ENCODE data around the gene KRTAP10-3. TPM values are rescaled to one million over a fixed set of nuclear protein-coding genes. Genes with fewer than 3 reads are reported as not detected.

Gene KRTAP10-3
- total RNA-seq, 2 donors from 2014 or later: not detected

DNA sequence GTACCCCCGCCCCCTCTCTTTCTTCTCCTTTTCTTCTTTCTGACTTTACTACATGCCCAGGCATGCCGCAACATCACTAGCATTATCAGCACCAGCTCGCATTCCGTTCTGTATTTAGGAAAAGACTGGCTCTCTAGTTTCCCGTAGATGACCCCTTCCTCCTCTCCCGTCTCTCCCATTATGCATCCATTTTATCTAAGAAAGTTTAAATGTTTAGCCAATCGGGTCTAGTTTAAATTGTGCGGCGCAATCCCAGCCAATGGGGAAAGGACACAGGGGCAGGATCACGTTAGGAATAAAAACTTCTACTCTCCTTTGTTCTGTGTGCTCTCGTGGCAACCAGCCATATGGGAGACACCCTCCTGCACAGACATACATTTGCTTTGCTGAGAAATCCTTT is 39.5 kb upstream of the KRTAP10-3 start:
- intact Hi-C loops (cut with DNase I): no loop called here
- Histone ChIP-seq H3K27ac (no peak overlapping the region), H3K36me3 (replicated peaks in 1 of 2; ENCODE audit: insufficient read depth in 1 of 2, low read depth in 2 of 2) (no peaks in the 10 kb centered on the region), H3K27me3 (no peaks in the 10 kb centered on the region), H3K9me3 (no peaks in the 10 kb centered on the region), H3K4me1 (no peaks in the 10 kb centered on the region), H3K4me3 (no peak overlapping the region)
- DNase-seq (no peak), ATAC-seq (no peak)
- TF ChIP-seq POLR2A (IDR thresholded peaks at IDR 0.05): no peak
- TF ChIP-seq, protein P1, sequence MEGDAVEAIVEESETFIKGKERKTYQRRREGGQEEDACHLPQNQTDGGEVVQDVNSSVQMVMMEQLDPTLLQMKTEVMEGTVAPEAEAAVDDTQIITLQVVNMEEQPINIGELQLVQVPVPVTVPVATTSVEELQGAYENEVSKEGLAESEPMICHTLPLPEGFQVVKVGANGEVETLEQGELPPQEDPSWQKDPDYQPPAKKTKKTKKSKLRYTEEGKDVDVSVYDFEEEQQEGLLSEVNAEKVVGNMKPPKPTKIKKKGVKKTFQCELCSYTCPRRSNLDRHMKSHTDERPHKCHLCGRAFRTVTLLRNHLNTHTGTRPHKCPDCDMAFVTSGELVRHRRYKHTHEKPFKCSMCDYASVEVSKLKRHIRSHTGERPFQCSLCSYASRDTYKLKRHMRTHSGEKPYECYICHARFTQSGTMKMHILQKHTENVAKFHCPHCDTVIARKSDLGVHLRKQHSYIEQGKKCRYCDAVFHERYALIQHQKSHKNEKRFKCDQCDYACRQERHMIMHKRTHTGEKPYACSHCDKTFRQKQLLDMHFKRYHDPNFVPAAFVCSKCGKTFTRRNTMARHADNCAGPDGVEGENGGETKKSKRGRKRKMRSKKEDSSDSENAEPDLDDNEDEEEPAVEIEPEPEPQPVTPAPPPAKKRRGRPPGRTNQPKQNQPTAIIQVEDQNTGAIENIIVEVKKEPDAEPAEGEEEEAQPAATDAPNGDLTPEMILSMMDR (IDR thresholded peaks at IDR 0.05): no peak
- WGBS, 2 donors: 57 to 72% methylated on average over 11 of the region's 11 CpGs

DNA sequence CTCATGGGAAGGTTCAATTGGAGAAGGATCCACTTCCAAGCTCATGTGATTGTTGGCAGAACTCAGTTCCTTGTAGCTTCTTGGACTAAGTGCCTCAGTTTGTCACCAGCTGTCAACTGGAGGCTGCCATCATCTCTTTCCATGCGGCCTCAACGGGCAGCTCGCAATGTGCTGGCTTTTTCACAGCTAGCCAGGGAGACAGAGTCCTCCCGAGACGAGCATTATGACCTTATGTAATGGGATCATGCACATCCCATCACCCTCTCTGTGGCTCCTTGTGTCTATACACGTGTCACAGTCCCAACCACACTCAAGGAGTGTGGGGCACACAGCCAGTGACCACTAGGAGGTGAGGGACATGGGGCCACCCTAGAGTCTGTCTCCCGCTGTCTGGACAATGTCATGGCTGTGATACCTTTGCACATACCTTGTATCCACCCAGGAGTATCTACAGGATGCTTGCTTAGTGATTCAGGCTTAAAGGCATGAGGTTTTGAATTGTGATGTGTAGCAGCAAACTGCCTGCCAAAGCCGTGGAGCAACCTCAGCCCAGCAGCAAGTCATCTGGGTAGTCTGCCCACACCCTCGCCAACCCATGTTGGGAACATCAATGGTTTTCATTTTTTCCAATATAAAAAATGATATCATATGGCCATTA is 37.6 kb upstream of the KRTAP10-3 start:
- no peaks in the 10 kb centered on the region for H3K36me3 ChIP-seq (replicated peaks in 1 of 2; ENCODE audit: insufficient read depth in 1 of 2, low read depth in 2 of 2)
- TF ChIP-seq POLR2A (IDR thresholded peaks at IDR 0.05): no peak
- TF ChIP-seq, protein P1 (IDR thresholded peaks at IDR 0.05): no peak
- intact Hi-C loops (cut with DNase I): no loop called here
- H3K9me3 ChIP-seq: no peaks in the 10 kb centered on the region
- H3K27ac ChIP-seq: no peak overlapping the region
- no peaks in the 10 kb centered on the region for H3K4me1 ChIP-seq
- no peaks in the 10 kb centered on the region for H3K27me3 ChIP-seq
- 40 to 70% methylated on average over 7 to 9 of the region's 9 CpGs for WGBS, 2 donors
- ATAC-seq: no peak
- no peak overlapping the region for H3K4me3 ChIP-seq
- DNase-seq: no peak

DNA sequence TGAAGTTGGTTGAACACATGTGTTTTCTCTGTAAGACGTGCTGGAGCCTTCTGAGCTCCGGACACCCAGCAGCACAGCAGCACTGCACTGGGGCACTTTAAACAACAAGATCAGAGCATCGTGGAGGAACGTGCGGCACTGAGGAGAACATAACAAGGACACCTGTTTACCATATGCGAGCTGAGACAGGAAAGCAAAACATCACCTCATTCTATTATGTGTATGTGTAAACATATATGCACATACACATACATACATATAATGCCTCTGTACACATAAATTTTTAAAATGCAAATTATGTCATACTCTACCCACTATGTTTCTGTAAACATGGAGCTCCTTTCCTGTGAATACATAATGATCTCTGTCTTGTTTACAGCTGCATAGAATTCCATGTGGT is 36.9 kb upstream of the KRTAP10-3 start:
- 60 to 66% methylated on average over 6 of the region's 6 CpGs for WGBS, 2 donors
- Histone ChIP-seq H3K27me3 (no peaks in the 10 kb centered on the region), H3K27ac (no peak overlapping the region), H3K4me3 (no peak overlapping the region), H3K4me1 (no peaks in the 10 kb centered on the region), H3K36me3 (replicated peaks in 1 of 2; ENCODE audit: insufficient read depth in 1 of 2, low read depth in 2 of 2) (no peaks in the 10 kb centered on the region), H3K9me3 (no peaks in the 10 kb centered on the region)
- DNase-seq (no peak), ATAC-seq (no peak)
- intact Hi-C loops (cut with DNase I): no loop called here
- TF ChIP-seq POLR2A (IDR thresholded peaks at IDR 0.05): no peak
- TF ChIP-seq, protein P1 (IDR thresholded peaks at IDR 0.05): no peak

DNA sequence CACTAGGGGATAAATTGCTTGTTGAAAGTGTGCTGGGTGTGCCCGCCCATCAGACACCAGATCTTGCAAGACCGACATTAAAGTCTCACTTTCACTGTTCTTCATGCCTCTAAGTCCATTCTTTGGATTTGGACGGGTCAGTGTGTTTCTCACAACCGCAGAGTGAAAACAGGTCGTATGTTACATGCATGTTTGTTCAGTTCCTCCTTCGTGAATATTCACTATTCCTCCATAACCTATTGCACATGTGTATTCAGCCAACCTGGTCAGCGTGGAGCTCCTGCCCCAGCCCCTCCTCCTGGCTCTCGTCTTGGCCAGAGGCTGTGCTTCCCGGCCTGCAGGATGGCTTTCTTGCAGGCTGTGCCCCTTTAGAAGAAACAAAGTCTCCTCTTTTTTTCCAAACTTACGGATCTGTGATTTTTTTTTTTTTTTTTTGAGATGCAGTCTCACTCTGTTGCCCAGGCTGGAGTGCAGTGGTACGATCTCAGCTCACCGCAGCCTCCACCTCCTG is 35.9 kb upstream of the KRTAP10-3 start:
- intact Hi-C loops (cut with DNase I): no loop called here
- Histone ChIP-seq H3K4me1 (no peaks in the 10 kb centered on the region), H3K9me3 (no peaks in the 10 kb centered on the region), H3K27ac (no peak overlapping the region), H3K4me3 (no peak overlapping the region), H3K27me3 (no peaks in the 10 kb centered on the region), H3K36me3 (replicated peaks in 1 of 2; ENCODE audit: insufficient read depth in 1 of 2, low read depth in 2 of 2) (no peaks in the 10 kb centered on the region)
- TF ChIP-seq, protein P1 (IDR thresholded peaks at IDR 0.05): no peak
- no peak for TF ChIP-seq POLR2A (IDR thresholded peaks at IDR 0.05)
- ATAC-seq (no peak), DNase-seq (no peak)
- WGBS, 2 donors: 64 to 65% methylated on average over 12 of the region's 12 CpGs

Measured in body of pancreas (tissue), 4 donors.